HG02759 (cell line): ENCODE measurements around the gene TMOD1.
"Not testable (repeated sequence)": the region's sequence is repeated elsewhere in the genome, so short reads cannot be mapped to it uniquely, and the experiment has no call there.

Source experiments
- ATAC-seq: cut with Tn5 transposase; IDR thresholded peaks from one replicate; pipeline ENCODE4 v1.9.1; 2021; ENCODE audit warnings: mild to moderate bottlenecking, moderate library complexity; ENCODE audit not compliant: unreplicated experiment

TMOD1 gene

GRCh38 chr9:97563458-97564135, 62.1 kb downstream of the TMOD1 start:
- ATAC-seq: no peak

- ATAC-seq: no peak
Observed at GRCh38 chr9:97564291-97565175, 63.1 kb downstream of the TMOD1 start.

DNA sequence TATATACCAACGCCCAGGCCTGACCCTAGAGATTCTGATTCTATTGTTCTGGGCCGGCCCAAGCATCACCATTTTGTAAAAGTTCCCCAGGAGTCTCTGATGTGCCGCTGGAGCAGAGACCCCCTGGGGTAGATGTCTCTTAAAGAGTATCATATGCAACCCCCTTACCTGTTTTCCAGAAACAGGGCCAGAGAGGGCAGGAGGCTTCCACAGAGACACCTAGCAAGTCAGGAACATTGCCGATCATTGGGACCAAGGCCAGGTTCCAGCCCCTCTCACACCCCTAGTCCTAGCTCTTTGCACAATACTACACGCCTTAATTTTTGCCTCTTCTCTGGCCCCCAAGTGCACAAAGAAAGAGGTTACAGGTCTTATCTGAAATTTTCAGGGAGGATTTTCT, 63.8 kb downstream of the TMOD1 start:
- ATAC-seq: no peak

GRCh38 chr9:97567182-97567893, 65.9 kb downstream of the TMOD1 start:
- ATAC-seq: no peak

- no peak for ATAC-seq
Observed at GRCh38 chr9:97567894-97568202, 66.4 kb downstream of the TMOD1 start.

- no peak for ATAC-seq
Observed at GRCh38 chr9:97568461-97569275, 67.2 kb downstream of the TMOD1 start.

GRCh38 chr9:97570899-97571298, 69.4 kb downstream of the TMOD1 start:
- no peak for ATAC-seq

- no peak for ATAC-seq
Observed at GRCh38 chr9:97571664-97572063, 70.2 kb downstream of the TMOD1 start.

DNA sequence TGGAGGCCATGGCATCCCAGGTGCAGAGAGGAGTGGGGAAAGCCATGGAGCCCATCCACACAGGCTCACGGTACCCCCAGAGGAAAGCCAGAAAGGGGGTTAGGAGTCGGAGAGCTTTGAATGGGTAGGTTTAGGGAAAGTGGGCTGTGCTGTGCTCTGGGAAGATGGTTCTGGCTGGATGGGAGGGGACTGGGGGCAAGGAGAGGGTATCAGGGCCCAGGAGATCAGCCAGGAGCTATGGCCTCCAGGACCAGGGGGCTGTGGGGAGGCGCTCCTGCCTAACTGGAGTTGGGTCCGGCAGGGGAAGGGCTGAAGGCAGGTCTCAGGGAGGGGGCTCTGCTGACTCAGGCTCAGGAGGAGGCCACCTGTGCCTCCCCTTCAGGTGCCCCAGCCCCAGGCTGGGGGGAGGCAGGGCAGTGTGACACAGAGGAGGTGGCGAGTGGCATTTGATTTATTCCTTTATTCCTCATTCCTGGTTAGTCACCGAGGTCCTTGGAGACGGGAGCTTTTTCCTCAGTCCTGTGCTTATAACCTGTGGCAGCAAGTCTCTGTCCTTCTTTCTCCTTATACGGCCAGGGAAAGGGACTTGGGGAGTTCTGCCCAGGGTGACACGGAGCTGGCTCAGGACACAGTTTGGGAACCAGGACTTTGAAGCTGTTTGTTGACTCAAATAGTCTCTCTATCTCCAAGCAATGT, 70.9 kb downstream of the TMOD1 start:
- no peak for ATAC-seq

GRCh38 chr9:97572892-97573365, 71.5 kb downstream of the TMOD1 start:
- ATAC-seq: no peak

DNA sequence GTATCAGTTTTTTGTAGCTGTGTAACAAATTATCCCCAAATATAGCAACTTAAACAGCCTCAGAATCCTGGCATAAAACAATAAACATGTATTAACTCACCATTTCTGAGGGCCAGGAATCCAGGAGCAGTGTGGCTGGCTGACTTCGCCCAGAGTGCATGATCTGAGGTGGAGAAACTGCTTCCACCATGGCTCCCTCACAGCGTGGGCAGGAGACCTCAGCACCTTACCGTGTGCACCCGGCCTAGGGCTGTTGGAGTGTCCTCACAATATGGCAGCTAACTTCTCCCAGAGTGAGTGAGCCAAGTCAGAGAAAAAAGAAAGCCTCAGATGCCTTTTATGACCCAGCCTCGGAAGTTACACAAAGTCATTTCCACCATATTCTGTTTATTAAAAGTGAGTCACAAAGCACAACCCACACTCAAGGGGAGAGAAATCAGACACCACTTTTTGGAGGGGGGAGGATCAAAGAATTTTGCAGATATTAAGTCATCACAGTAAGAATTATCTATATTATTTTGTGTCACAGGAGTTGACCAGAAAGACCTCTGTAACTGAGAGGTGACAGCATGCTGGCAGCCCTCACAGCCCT, 72.1 kb downstream of the TMOD1 start:
- no peak for ATAC-seq

DNA sequence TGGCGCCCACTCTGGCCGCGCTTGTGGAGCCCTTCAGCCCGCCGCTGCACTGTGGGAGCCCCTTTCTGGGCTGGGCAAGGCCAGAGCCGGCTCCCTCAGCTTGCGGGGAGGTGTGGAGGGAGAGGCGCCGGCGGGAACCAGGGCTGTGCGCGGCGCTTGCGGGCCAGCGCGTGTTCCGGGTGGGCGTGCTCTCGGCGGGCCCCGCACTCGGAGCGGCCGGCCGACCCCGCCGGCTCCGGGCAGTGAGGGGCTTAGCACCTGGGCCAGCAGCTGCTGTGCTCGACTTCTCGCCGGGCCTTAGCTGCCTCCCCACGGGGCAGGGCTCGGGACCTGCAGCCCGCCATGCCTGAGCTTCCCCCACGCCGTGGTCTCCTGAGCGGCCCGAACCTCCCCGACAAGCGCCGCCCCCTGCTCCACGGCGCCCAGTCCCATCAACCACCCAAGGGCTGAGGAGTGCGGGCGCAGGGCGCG, 72.7 kb downstream of the TMOD1 start:
- not testable (repeated sequence) for ATAC-seq

DNA sequence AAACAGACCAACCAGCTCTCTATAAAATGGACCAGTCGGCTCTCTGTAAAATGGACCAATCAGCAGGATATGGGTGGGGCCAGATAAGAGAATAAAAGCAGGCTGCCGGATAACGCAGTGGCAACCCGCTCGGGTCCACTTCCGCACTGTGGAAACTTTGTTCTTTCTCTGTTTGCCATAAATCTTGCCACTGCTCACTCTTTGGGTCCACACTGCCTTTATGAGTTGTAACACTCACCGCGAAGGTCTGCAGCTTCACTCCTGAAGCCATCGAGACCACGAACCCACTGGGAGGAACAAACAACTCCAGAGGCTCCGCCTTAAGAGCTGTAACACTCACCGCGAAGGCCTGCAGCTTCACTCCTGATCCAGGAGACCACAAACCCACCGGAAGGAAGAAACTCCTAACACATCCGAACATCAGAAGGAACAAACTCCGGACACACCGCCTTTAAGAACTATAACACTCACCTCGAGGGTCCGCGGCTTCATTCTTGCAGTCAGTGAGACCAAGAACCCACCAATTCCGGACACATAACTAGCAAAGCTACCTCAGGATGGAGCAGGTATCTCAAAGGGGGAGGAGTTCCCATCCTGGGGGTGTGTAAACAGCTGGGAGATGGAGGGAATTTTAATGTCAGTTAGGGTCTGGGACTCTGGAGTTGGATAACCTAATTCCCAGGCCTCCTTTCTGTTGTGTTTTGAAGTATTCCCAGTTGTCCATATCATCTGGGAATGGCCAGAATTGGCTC, 73.6 kb downstream of the TMOD1 start:
- ATAC-seq: not testable (repeated sequence)

DNA sequence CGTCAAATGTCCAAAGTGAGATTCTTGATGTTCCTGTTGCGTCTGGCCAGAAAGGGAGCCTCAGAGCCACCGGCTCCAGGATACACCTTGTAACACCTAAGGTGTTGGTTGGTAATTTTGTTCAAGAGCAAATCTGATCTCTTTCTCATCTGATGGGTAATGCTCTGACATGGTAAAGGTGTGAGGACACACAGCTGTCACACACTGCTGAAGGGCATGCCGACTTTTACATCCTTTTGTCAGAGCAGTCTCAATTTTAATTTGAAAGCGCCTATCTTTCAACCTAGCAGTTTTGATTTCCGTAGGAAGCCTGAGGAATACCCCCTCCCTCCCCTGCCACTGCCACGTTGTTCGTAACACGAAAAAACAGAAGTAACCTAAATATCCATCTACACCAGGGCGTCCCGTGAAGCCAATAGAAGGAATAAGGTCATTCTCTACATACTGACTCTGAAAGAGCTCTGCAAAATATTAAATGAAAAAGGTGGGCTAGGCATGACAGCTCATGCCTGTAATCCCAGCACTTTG, 74.3 kb downstream of the TMOD1 start:
- ATAC-seq: no peak

- no peak for ATAC-seq
Observed at GRCh38 chr9:97577051-97577450, 75.6 kb downstream of the TMOD1 start.

- ATAC-seq: no peak
Observed at GRCh38 chr9:97578846-97579245, 77.4 kb downstream of the TMOD1 start.

DNA sequence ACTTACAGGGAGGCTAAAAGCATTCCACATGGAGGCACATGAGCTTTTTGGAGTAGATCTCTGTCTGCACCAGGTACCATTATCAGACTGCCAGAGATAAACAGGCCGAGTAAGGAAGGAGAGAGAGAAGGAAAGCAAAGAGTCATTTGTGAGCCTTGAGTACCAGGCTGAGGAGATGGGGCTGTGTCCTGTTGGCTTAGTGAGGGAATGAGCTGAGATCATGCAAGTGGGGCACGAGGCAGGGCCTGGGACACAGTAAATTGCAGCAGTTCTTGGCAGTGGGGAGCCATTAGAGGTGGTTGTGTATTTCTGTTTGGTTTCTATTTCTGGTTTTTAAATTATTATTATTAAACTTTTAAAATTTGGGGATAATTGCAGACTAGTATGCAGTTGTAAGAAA, 78.4 kb downstream of the TMOD1 start:
- no peak for ATAC-seq

GRCh38 chr9:97581590-97581989, 80.1 kb downstream of the TMOD1 start:
- not testable (repeated sequence) for ATAC-seq

DNA sequence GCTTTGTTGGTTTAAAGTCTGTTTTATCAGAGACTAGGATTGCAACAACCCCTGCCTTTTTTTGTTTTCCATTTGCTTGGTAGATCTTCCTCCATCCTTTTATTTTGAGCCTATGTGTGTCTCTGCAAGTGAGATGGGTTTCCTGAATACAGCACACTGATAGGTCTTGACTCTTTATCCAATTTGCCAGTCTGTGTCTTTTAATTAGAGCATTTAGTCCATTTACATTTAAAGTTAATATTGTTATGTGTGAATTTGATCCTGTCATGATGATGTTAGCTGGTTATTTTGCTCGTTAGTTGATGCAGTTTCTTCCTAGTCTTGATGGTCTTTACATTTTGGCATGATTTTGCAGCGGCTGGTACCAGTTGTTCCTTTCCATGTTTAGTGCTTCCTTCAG, 83.3 kb downstream of the TMOD1 start:
- ATAC-seq: not testable (repeated sequence)
